Smooth muscle cell of the brain vasculature (primary cell): ENCODE results near the gene NPIPA5.
"Not testable (repeated sequence)": the region's sequence is repeated elsewhere in the genome, so short reads cannot be mapped to it uniquely, and the experiment has no call there.

Experiments used
- DNase-seq: peaks from one replicate; pipeline ENCODE4 v3.0.0-alpha.2; 2012; ENCODE audit warnings: low read depth, low spot score

Gene NPIPA5

GRCh38 chr16:15393025-15393424 lies 14.9 kb upstream of the NPIPA5 start:
- DNase-seq: not testable (repeated sequence)

GRCh38 chr16:15389916-15390315 lies 11.8 kb upstream of the NPIPA5 start:
- DNase-seq: not testable (repeated sequence)

GRCh38 chr16:15388060-15388459 lies 10.0 kb upstream of the NPIPA5 start:
- DNase-seq: not testable (repeated sequence)

- DNase-seq: not testable (repeated sequence)
Observed at GRCh38 chr16:15382810-15383209, 4.7 kb upstream of the NPIPA5 start.

GRCh38 chr16:15357495-15357894 lies 20.6 kb downstream of the NPIPA5 start:
- DNase-seq: not testable (repeated sequence)

- DNase-seq: not testable (repeated sequence)
Observed at GRCh38 chr16:15354846-15355245, 23.2 kb downstream of the NPIPA5 start.

- DNase-seq: not testable (repeated sequence)
Observed at GRCh38 chr16:15352852-15353251, 25.2 kb downstream of the NPIPA5 start.

GRCh38 chr16:15351745-15352144 lies 26.3 kb downstream of the NPIPA5 start:
- DNase-seq: not testable (repeated sequence)

- not testable (repeated sequence) for DNase-seq
Observed at GRCh38 chr16:15351251-15351650, 26.8 kb downstream of the NPIPA5 start.

GRCh38 chr16:15348721-15349120 lies 29.4 kb downstream of the NPIPA5 start:
- not testable (repeated sequence) for DNase-seq

- not testable (repeated sequence) for DNase-seq
Observed at GRCh38 chr16:15342337-15342736, 35.8 kb downstream of the NPIPA5 start.

- not testable (repeated sequence) for DNase-seq
Observed at GRCh38 chr16:15338986-15339385, 39.1 kb downstream of the NPIPA5 start.

GRCh38 chr16:15337974-15338605 lies 40.0 kb downstream of the NPIPA5 start:
- DNase-seq: not testable (repeated sequence)

- not testable (repeated sequence) for DNase-seq
Observed at GRCh38 chr16:15335609-15336008, 42.5 kb downstream of the NPIPA5 start.

GRCh38 chr16:15333969-15334368 lies 44.1 kb downstream of the NPIPA5 start:
- DNase-seq: not testable (repeated sequence)

GRCh38 chr16:15330978-15331377 lies 47.1 kb downstream of the NPIPA5 start:
- DNase-seq: not testable (repeated sequence)

- DNase-seq: not testable (repeated sequence)
Observed at GRCh38 chr16:15324954-15325353, 53.1 kb downstream of the NPIPA5 start.

GRCh38 chr16:15323373-15323772 lies 54.7 kb downstream of the NPIPA5 start:
- not testable (repeated sequence) for DNase-seq

- DNase-seq: not testable (repeated sequence)
Observed at GRCh38 chr16:15321221-15321620, 56.9 kb downstream of the NPIPA5 start.

- DNase-seq: not testable (repeated sequence)
Observed at GRCh38 chr16:15314562-15314961, 63.5 kb downstream of the NPIPA5 start.
